WTC11 (cell line): Measurements from ENCODE around the gene TULP3. TPM values are rescaled to one million over a fixed set of nuclear protein-coding genes. Genes with fewer than 3 reads are reported as not detected.

ENCODE experiments used
- ATAC-seq: fragments of 200-7000 bp; cut with Tn5 transposase; 2 replicates; pipeline ENCODE4 v1.10.0; 2021; ENCODE audit warnings: mild to moderate bottlenecking, moderate library complexity
- CTCF ChIA-PET: fragments of 300-600 bp; sonication (Branson Sonifier 250); formaldehyde crosslinking; loops from one replicate; lab custom pipeline; 2021; ENCODE audit warnings: antibody characterized with exemption; lab: Charles Lee
- POLR2A ChIA-PET: fragments of 350-600 bp; sonication (Branson Sonifier 250); formaldehyde crosslinking; loops from one replicate; lab custom pipeline; 2021; ENCODE audit warnings: antibody characterized with exemption; lab: Charles Lee
- DNase-seq: peaks from one replicate; pipeline ENCODE4 v3.0.0; 2021; ENCODE audit warnings: low spot score
- H3K27ac Mint-ChIP-seq: 2 replicates; pipeline ENCODE4 v1.8.0; 2021; ENCODE audit warnings: mixed read lengths
- H3K27me3 Mint-ChIP-seq: 2 replicates; pipeline ENCODE4 v1.8.0; 2021; ENCODE audit warnings: low read depth, mild to moderate bottlenecking, moderate library complexity, mixed read lengths
- H3K36me3 Mint-ChIP-seq: 2 replicates; pipeline ENCODE4 v1.8.0; 2021; ENCODE audit warnings: mixed read lengths
- H3K4me1 Mint-ChIP-seq: 2 replicates; pipeline ENCODE4 v1.8.0; 2022; ENCODE audit warnings: mixed read lengths
- H3K4me3 Mint-ChIP-seq: 2 replicates; pipeline ENCODE4 v1.8.0; 2021; ENCODE audit warnings: mild to moderate bottlenecking, moderate library complexity, mixed read lengths
- H3K9me3 Mint-ChIP-seq: 2 replicates; pipeline ENCODE4 v1.8.0; 2021; ENCODE audit warnings: mixed read lengths
- CDX4 ChIP-seq: fragments of 250-450 bp; sonication (Bioruptor Pico); IDR thresholded peaks from 2 replicates; pipeline ENCODE4 v1.9.0; 2021; ENCODE audit warnings: moderate library complexity, mild to moderate bottlenecking, inconsistent platforms, borderline replicate concordance
- FOXP1 ChIP-seq: sonication (generic); formaldehyde crosslinking; IDR thresholded peaks from 2 replicates; pipeline ENCODE4 v1.8.0; 2022; ENCODE audit warnings: missing genetic modification reagents, mild to moderate bottlenecking, moderate library complexity, borderline replicate concordance
- NR2C2 ChIP-seq: sonication (generic); formaldehyde crosslinking; IDR thresholded peaks from 2 replicates; pipeline ENCODE4 v1.8.0; 2022; ENCODE audit warnings: mild to moderate bottlenecking, missing genetic modification reagents
- NR3C1 ChIP-seq: sonication (generic); formaldehyde crosslinking; conservative IDR thresholded peaks from 2 replicates; pipeline ENCODE4 v1.8.1; 2023; ENCODE audit warnings: low read depth, mild to moderate bottlenecking, missing genetic modification reagents
- ZNF425 ChIP-seq: fragments of 250-450 bp; sonication (Bioruptor Pico); conservative IDR thresholded peaks from 2 replicates; pipeline ENCODE4 v1.9.0; 2021; ENCODE audit warnings: mild to moderate bottlenecking
- ZNF671 ChIP-seq: fragments of 250-450 bp; sonication (Bioruptor Pico); IDR thresholded peaks from 2 replicates; pipeline ENCODE4 v1.8.0; 2021; ENCODE audit warnings: mild to moderate bottlenecking
- total RNA-seq: library from RNA; stranded (reverse); gene quantifications from 3 replicates; pipeline ENCODE4 v1.2.3, GENCODE V29; 2021
- TF ChIP-seq, protein P1 (sequence below): sonication (generic); formaldehyde crosslinking; IDR thresholded peaks from 2 replicates; pipeline ENCODE4 v1.8.0; 2022; ENCODE audit warnings: missing genetic modification reagents
- TF ChIP-seq, protein P2 (sequence below): sonication (generic); formaldehyde crosslinking; IDR thresholded peaks from 2 replicates; pipeline ENCODE4 v1.8.1; 2023; ENCODE audit warnings: mild to moderate bottlenecking, missing genetic modification reagents
- TF ChIP-seq, protein P3 (sequence below): fragments of 200-600 bp; IDR thresholded peaks from 2 replicates; pipeline ENCODE4 v1.8.0; 2022; ENCODE audit warnings: antibody characterized with exemption

The TULP3 gene
- total RNA-seq, 1 experiment from 2014 or later = 17.4 TPM

DNA sequence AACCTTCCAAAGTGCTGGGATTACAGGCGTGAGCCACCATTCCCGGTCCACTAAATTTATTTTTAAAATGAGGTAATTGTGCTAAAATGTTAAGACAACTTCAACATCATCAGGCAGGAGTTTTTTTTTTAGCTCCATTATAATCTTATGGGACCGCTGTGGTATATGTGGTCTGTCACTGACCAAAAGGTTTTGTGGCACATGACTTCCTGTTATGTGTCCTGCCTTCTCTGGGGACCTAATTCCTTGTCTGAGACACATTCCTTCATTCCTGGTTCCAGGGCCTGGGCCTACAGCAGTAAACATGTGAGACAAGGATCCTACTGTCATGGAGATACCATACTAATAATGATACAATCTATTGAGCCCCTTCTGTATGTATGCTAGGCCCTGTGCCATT lies 38.8 kb upstream of the TULP3 start:
- no peak overlapping the region for H3K27ac Mint-ChIP-seq
- no peak for ATAC-seq
- DNase-seq = no peak
- no peaks in the 10 kb centered on the region for H3K9me3 Mint-ChIP-seq
- no peaks in the 10 kb centered on the region; the same call in 1 of the 2 replicates for H3K27me3 Mint-ChIP-seq
- POLR2A ChIA-PET = no interaction called here
- CTCF ChIA-PET = interaction anchor here (1.2 kb wide), 1 partner anchor 211 kb away, joined by 3 read pairs; no protein-coding TSS in a partner anchor
- no peaks in the 10 kb centered on the region for H3K36me3 Mint-ChIP-seq
- peaks cover 4% of the 10 kb centered on the region for H3K4me1 Mint-ChIP-seq
- TF ChIP-seq FOXP1 (CRISPR knock-in tag) (no peak), ZNF425 (no peak), CDX4 (no peak), NR3C1 (CRISPR knock-in tag) (no peak), NR2C2 (CRISPR knock-in tag) (no peak)
- TF ChIP-seq, protein P1, sequence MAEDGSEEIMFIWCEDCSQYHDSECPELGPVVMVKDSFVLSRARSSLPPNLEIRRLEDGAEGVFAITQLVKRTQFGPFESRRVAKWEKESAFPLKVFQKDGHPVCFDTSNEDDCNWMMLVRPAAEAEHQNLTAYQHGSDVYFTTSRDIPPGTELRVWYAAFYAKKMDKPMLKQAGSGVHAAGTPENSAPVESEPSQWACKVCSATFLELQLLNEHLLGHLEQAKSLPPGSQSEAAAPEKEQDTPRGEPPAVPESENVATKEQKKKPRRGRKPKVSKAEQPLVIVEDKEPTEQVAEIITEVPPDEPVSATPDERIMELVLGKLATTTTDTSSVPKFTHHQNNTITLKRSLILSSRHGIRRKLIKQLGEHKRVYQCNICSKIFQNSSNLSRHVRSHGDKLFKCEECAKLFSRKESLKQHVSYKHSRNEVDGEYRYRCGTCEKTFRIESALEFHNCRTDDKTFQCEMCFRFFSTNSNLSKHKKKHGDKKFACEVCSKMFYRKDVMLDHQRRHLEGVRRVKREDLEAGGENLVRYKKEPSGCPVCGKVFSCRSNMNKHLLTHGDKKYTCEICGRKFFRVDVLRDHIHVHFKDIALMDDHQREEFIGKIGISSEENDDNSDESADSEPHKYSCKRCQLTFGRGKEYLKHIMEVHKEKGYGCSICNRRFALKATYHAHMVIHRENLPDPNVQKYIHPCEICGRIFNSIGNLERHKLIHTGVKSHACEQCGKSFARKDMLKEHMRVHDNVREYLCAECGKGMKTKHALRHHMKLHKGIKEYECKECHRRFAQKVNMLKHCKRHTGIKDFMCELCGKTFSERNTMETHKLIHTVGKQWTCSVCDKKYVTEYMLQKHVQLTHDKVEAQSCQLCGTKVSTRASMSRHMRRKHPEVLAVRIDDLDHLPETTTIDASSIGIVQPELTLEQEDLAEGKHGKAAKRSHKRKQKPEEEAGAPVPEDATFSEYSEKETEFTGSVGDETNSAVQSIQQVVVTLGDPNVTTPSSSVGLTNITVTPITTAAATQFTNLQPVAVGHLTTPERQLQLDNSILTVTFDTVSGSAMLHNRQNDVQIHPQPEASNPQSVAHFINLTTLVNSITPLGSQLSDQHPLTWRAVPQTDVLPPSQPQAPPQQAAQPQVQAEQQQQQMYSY = no peak
- TF ChIP-seq, protein P2, sequence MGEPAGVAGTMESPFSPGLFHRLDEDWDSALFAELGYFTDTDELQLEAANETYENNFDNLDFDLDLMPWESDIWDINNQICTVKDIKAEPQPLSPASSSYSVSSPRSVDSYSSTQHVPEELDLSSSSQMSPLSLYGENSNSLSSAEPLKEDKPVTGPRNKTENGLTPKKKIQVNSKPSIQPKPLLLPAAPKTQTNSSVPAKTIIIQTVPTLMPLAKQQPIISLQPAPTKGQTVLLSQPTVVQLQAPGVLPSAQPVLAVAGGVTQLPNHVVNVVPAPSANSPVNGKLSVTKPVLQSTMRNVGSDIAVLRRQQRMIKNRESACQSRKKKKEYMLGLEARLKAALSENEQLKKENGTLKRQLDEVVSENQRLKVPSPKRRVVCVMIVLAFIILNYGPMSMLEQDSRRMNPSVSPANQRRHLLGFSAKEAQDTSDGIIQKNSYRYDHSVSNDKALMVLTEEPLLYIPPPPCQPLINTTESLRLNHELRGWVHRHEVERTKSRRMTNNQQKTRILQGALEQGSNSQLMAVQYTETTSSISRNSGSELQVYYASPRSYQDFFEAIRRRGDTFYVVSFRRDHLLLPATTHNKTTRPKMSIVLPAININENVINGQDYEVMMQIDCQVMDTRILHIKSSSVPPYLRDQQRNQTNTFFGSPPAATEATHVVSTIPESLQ (CRISPR knock-in tag) = no peak
- TF ChIP-seq, all 79 proteins: peak for 0
- H3K4me3 Mint-ChIP-seq = no peak overlapping the region

- CTCF ChIA-PET = interaction anchor here (0.6 to 3.4 kb wide), 48 partner anchors 8 to 422 kb away, joined by 3 to 50 read pairs (median 5); partner anchors contain the start of genes FOXM1, ITFG2, RHNO1 and TULP3
- Mint-ChIP-seq H3K4me1 (peaks cover 3% of the 10 kb centered on the region; the same call in 1 of the 2 replicates), H3K4me3 (no peak overlapping the region), H3K36me3 (peaks cover 5% of the 10 kb centered on the region), H3K27ac (no peak overlapping the region), H3K27me3 (no peaks in the 10 kb centered on the region; the same call in 1 of the 2 replicates), H3K9me3 (no peaks in the 10 kb centered on the region)
- ATAC-seq (peak; percentile 93), DNase-seq (peak; percentile 95)
- TF ChIP-seq, protein P3, sequence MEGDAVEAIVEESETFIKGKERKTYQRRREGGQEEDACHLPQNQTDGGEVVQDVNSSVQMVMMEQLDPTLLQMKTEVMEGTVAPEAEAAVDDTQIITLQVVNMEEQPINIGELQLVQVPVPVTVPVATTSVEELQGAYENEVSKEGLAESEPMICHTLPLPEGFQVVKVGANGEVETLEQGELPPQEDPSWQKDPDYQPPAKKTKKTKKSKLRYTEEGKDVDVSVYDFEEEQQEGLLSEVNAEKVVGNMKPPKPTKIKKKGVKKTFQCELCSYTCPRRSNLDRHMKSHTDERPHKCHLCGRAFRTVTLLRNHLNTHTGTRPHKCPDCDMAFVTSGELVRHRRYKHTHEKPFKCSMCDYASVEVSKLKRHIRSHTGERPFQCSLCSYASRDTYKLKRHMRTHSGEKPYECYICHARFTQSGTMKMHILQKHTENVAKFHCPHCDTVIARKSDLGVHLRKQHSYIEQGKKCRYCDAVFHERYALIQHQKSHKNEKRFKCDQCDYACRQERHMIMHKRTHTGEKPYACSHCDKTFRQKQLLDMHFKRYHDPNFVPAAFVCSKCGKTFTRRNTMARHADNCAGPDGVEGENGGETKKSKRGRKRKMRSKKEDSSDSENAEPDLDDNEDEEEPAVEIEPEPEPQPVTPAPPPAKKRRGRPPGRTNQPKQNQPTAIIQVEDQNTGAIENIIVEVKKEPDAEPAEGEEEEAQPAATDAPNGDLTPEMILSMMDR = peak; percentile 88
- TF ChIP-seq, protein P1 = 0 out of 2 replicates have a peak, but pooled peaks have one; percentile 27
- no peak for TF ChIP-seq ZNF671 (CRISPR knock-in tag)
- POLR2A ChIA-PET = interaction anchor here (0.8 to 0.9 kb wide), 2 partner anchors 8 to 91 kb away, joined by 4 to 5 read pairs; no protein-coding TSS in a partner anchor
These were observed 37.1 kb upstream of the TULP3 start for GRCh38 chr12:2853626-2854025.
